HUES6 (cell line): Measurements from ENCODE around the gene FNDC10.

Source experiments
- H3K27ac ChIP-seq: 2 replicates; pipeline ENCODE4 v1.7.0; 2013; ENCODE audit warnings: low read depth, mild to moderate bottlenecking, low read length, inconsistent platforms
- H3K27me3 ChIP-seq: 2 replicates; pipeline ENCODE4 v1.6.1; 2013; ENCODE audit warnings: low read length; ENCODE audit not compliant: control insufficient read depth, insufficient read depth
- H3K36me3 ChIP-seq: 2 replicates; pipeline ENCODE4 v1.6.1; 2013; ENCODE audit warnings: low read length; ENCODE audit not compliant: control insufficient read depth, insufficient read depth
- H3K4me1 ChIP-seq: 2 replicates; pipeline ENCODE4 v1.6.1; 2013; ENCODE audit warnings: low read length; ENCODE audit not compliant: control insufficient read depth, insufficient read depth
- H3K4me3 ChIP-seq: 2 replicates; pipeline ENCODE4 v1.5.1; 2013; ENCODE audit warnings: low read depth, low read length
- H3K9ac ChIP-seq: one replicate; pipeline ENCODE4 v1.6.1; 2013; ENCODE audit warnings: mild to moderate bottlenecking, low read length
- H3K9me3 ChIP-seq: 2 replicates; pipeline ENCODE4 v1.6.1; 2013; ENCODE audit warnings: low read depth, low read length; ENCODE audit not compliant: control insufficient read depth, insufficient read depth

FNDC10 gene

DNA sequence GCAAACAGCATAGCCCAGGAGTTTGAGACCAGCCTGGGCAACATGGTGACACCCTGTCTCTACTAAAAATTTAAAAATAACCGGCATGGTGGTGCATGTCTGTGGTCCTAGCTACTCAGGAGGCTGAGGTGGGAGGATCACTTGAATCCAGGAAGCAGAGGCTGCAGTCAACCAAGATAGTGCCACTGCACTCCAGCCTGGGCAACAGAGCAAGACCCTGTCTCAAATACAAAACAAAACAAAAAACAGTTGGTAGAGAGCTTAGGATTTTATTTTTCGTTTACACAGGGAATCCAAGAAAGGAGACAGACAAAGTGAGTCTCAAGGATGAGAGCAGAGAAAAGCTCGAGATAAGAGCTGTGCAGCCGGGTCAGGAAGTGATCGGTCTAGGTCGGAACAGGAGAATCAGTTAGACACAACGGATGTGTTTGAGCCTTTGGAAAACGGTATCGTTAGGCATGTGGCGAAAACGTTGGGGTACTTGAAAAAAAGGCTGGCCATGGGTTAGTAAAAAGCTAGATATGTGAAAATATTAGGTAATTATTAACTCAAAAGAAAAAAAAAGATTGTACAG lies 13.7 kb upstream of the FNDC10 start:
- peaks cover 6% of the 10 kb centered on the region for H3K36me3 ChIP-seq
- H3K9ac ChIP-seq: no peak overlapping the region
- peaks cover 13% of the 10 kb centered on the region; the same call in 1 of the 2 replicates for H3K4me1 ChIP-seq
- no peaks in the 10 kb centered on the region for H3K27me3 ChIP-seq
- no peaks in the 10 kb centered on the region for H3K9me3 ChIP-seq
- H3K4me3 ChIP-seq: peak overlapping the region; percentile 99
- no peak overlapping the region for H3K27ac ChIP-seq

DNA sequence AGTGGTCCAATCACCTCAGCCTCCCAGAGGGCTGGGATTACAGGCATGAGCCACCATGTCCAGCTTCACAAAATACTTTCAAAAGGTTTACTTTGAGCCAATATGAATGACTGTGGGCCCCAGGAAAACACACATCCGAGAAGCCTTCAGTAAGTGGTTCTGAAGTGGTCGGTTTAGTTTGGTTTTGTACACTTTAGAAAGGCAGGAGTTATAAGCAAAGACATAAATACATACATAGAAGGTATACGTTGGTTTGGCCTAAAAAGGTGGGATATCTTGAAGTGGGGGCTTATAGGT lies 12.1 kb upstream of the FNDC10 start:
- Histone ChIP-seq H3K4me1 (peaks cover 13% of the 10 kb centered on the region; the same call in 1 of the 2 replicates), H3K27ac (no peak overlapping the region), H3K9me3 (no peaks in the 10 kb centered on the region), H3K9ac (no peak overlapping the region), H3K27me3 (no peaks in the 10 kb centered on the region), H3K4me3 (no peak overlapping the region), H3K36me3 (no peaks in the 10 kb centered on the region)

DNA sequence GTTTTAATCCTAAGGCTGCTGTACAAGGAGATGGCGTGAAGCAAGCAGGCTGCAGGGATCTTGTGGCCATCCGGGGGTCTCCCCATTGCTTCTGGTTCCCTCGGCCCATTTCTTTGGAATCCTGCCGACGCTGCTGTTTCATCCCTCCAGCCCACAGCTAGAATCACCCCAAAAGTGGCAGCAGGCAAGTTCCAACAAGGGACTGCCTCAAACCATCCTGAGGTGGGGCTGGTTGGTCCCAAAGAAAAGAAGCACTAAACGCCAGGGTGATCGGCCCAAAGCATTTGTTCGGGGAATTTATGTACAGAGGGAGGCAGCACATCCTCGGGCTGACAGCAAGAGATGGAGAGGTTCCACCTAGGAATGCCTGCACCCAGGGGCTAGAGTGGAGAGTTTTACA lies 10.9 kb upstream of the FNDC10 start:
- Histone ChIP-seq H3K4me3 (no peak overlapping the region), H3K9ac (no peak overlapping the region), H3K4me1 (peaks cover 6% of the 10 kb centered on the region; the same call in 1 of the 2 replicates), H3K27ac (no peak overlapping the region), H3K36me3 (no peaks in the 10 kb centered on the region), H3K9me3 (no peaks in the 10 kb centered on the region), H3K27me3 (no peaks in the 10 kb centered on the region)

DNA sequence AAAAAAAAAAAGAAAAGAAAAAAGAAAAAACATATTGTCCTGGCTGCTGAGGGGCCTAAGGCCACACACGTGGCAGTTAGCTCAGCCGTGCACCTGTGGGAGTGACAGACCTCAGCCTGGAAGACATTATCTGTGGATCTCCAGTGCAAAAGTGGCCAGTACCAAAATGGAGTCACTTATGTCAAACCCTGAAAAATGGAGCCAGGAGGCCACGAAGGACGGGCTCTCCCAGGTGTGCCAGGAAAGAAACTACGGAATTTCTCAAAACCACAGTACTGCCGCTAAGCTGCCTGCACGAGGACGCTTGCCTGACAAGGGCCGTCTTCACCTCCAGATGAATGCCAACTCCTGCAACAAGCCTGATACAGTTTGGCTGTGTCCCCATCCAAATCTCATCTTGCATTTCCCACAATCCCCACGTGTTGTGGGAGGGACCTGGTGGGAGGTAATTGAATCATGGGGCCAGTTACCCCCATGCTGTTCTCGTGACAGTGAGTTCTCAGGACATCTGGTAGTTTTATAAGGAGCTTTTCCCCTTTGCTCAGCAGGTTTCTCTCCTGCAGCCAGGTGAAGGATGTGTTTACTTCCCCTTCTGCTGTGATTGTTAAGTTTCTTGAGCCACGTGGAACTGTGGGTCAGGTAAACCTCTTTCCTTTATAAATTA lies 10.0 kb upstream of the FNDC10 start:
- Histone ChIP-seq H3K36me3 (no peaks in the 10 kb centered on the region), H3K4me3 (no peak overlapping the region), H3K27ac (no peak overlapping the region), H3K27me3 (peaks cover 1% of the 10 kb centered on the region; the same call in 1 of the 2 replicates), H3K4me1 (peaks cover 6% of the 10 kb centered on the region; the same call in 1 of the 2 replicates), H3K9me3 (no peaks in the 10 kb centered on the region), H3K9ac (no peak overlapping the region)

DNA sequence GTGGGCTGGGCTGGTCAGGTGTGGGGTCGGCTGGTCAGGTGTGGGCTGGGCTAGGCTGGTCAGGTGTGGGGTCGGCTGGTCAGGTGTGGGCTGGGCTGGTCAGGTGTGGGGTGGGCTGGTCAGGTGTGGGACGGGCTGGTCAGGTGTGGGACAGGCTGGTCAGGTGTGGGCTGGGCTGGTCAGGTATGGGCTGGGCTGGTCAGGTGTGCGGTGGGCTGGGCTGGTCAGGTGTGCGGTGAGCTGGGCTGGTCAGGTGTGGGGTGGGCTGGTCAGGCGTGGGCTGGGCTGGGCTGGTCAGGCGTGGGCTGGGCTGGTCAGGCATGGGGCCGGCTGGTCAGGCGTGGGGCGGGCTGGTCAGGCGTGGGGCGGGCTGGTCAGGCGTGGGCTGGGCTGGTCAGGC lies 6.3 kb upstream of the FNDC10 start:
- Histone ChIP-seq H3K27me3 (peaks cover 37% of the 10 kb centered on the region), H3K9me3 (no peaks in the 10 kb centered on the region), H3K27ac (no peak overlapping the region), H3K4me1 (no peaks in the 10 kb centered on the region), H3K4me3 (no peak overlapping the region), H3K9ac (no peak overlapping the region), H3K36me3 (no peaks in the 10 kb centered on the region)

DNA sequence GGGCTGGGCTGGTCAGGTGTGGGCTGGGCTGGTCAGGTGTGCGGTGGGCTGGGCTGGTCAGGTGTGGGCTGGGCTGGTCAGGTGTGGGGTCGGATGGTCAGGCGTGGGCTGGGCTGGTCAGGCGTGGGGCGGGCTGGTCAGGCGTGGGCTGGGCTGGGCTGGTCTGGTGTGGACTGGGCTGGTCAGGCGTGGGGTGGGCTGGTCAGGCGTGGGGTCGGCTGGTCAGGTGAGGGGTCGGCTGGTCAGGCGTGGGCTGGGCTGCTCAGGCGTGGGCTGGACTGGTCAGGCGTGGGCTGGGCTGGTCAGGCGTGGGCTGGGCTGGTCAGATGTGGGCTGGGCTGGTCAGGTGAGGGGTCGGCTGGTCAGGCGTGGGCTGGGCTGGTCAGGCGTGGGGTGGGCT lies 5.8 kb upstream of the FNDC10 start:
- peaks cover 42% of the 10 kb centered on the region for H3K27me3 ChIP-seq
- no peaks in the 10 kb centered on the region for H3K36me3 ChIP-seq
- H3K9ac ChIP-seq: no peak overlapping the region
- no peaks in the 10 kb centered on the region for H3K9me3 ChIP-seq
- H3K4me3 ChIP-seq: no peak overlapping the region
- H3K27ac ChIP-seq: no peak overlapping the region
- H3K4me1 ChIP-seq: no peaks in the 10 kb centered on the region

DNA sequence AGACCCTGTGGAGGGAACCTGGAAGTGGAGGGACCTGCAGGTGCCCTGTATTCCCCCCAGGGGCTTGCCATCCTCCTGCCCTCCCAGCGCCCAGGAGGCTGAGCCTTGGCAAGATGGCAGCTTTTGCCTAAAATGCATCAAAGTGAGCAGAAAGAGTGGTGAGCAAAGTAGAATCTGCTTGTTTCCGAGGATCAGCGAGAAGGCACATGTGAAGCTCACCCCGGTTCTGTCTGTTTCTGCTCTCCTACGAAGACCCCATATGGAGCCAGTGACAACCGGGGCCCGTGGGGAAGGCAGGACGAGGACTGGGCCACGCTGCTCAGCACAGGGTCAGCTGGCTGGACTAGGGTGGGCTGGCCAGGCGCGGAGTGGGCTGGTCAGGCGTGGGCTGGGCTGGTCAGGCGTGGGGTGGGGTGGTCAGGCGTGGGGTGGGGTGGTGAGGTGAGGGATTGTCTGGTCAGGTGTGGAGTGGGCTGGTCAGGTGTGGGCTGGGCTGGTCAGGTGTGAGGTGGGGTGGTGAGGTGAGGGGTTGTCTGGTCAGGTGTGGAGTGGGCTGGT lies 5.2 kb upstream of the FNDC10 start:
- H3K9me3 ChIP-seq: no peaks in the 10 kb centered on the region
- H3K4me1 ChIP-seq: no peaks in the 10 kb centered on the region
- no peak overlapping the region for H3K4me3 ChIP-seq
- no peaks in the 10 kb centered on the region for H3K36me3 ChIP-seq
- H3K27ac ChIP-seq: no peak overlapping the region
- H3K9ac ChIP-seq: no peak overlapping the region
- H3K27me3 ChIP-seq: peaks cover 48% of the 10 kb centered on the region

DNA sequence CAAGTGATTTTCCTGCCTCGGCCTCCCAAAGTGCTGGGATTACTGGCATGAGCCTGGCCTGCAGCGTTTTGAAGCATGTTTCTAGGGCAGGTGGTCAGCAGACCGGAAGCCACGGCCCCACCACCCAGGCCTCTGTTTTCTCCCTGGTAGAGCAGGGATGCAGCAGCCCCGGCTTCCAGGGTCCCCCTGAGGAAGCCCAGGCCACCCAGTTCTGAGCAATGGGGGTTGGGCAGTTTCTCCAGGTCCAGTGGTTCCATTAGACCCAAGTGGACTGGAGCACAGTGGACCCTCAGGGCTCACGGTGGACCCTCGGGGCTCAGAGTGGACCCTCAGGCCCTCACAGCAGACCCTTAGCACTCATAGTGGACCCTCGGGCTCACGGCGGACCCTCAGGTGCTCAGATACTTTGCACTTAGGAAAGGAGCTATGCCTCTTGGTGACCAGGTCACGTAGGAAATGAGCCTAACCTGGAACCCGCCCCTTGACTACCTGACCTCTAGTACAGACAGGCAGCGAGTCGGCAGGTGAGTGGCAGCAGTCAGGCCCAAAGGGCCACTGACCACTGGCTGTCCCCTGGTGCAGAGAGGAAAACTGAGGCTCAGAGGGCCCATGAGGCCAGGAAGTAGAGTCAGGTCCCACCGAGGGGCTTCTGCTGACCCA lies 4.6 kb upstream of the FNDC10 start:
- no peaks in the 10 kb centered on the region for H3K9me3 ChIP-seq
- no peak overlapping the region for H3K9ac ChIP-seq
- no peaks in the 10 kb centered on the region for H3K36me3 ChIP-seq
- no peak overlapping the region for H3K4me3 ChIP-seq
- H3K4me1 ChIP-seq: no peaks in the 10 kb centered on the region
- H3K27me3 ChIP-seq: peaks cover 50% of the 10 kb centered on the region
- no peak overlapping the region for H3K27ac ChIP-seq

DNA sequence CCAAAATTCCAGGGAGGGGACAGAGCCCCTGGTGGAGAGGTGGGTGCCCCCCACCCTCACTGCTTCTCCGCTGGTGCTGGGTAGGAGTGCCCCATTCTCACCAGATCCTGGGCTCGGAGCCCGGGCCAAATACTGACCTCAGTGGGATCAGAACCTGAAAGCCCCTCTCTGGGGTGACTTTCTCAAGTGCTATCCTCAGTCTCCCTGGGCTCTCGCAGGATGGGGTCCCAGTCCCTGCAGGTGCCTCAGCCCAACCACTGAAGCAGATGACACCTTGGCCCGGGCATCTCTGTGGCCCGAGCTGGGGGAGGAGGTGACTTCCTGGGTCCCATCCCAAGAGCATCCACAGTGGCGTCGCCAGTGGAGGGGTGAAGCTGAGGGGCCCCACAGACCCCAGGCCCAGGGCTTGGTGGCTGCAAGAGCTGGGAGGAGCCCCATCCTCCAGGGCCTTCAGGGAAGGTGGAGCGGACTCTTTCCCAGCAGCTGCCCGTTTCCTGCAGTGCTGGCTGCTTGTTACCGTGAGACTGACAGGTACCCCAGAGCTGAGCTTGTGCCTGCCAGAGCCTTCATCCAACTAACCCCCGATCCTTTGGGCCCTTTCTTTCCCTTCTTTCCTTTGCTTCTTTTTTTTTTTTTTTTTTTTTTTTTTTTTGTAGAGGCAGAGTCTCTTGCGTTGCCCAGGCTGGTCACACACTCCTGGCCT lies 3.9 kb upstream of the FNDC10 start:
- Histone ChIP-seq H3K27ac (no peak overlapping the region), H3K9ac (no peak overlapping the region), H3K36me3 (no peaks in the 10 kb centered on the region), H3K4me1 (no peaks in the 10 kb centered on the region), H3K9me3 (no peaks in the 10 kb centered on the region), H3K4me3 (no peak overlapping the region), H3K27me3 (peaks cover 57% of the 10 kb centered on the region)

DNA sequence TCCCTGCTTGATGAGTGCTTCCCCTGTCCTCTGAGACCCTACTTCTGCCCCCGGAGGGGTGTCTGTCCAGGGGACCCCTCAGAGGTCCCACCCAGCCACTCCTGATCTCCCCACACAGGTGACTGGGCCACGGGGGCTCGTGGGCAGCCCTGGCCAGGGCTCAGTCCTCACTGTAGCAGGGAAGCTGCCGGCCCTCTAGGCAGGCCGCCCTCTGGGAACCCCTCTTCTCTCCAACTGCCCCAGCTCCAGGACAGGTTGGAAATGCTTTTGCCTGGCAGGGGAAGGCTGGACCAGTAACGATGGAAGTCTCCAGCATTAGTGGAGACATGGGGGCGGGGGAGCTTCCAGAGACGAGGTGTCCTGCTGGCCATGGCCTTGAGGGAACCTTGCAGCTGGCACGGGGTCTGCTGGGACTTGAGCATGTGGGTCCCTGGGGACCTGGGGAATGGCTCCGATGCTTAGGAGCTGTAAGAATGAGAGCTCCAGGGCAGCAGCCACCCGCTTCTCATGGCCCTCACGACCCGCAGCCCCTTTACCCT lies 3.1 kb upstream of the FNDC10 start:
- Histone ChIP-seq H3K27ac (no peak overlapping the region), H3K9ac (no peak overlapping the region), H3K27me3 (peaks cover 65% of the 10 kb centered on the region), H3K36me3 (no peaks in the 10 kb centered on the region), H3K9me3 (no peaks in the 10 kb centered on the region), H3K4me1 (peaks cover 2% of the 10 kb centered on the region; the same call in 1 of the 2 replicates), H3K4me3 (no peak overlapping the region)
